HG03135 (cell line): Measurements from ENCODE around the gene HSPB8.

Experiments used
- ATAC-seq: cut with Tn5 transposase; IDR thresholded peaks from one replicate; pipeline ENCODE4 v1.9.1; 2021; ENCODE audit warnings: mild to moderate bottlenecking, moderate library complexity; ENCODE audit not compliant: unreplicated experiment

HSPB8 gene

GRCh38 chr12:119178544-119179334, at the start of gene HSPB8:
TSS of gene HSPB8 (plus strand) at chr12:119178931. CDS start at chr12:119179313, 382 bp downstream.
- ATAC-seq = no peak

GRCh38 chr12:119129827-119130434, 48.8 kb upstream of the HSPB8 start:
- no peak for ATAC-seq

GRCh38 chr12:119130523-119130922, 48.2 kb upstream of the HSPB8 start:
- ATAC-seq = no peak

- ATAC-seq = no peak
Measured at GRCh38 chr12:119134284-119135072, 44.3 kb upstream of the HSPB8 start.

- no peak for ATAC-seq
Measured at GRCh38 chr12:119136811-119137410, 41.8 kb upstream of the HSPB8 start.

GRCh38 chr12:119139448-119139847, 39.3 kb upstream of the HSPB8 start:
- no peak for ATAC-seq

GRCh38 chr12:119145367-119145766, 33.4 kb upstream of the HSPB8 start:
- no peak for ATAC-seq

- ATAC-seq = no peak
Measured at GRCh38 chr12:119147847-119148448, 30.8 kb upstream of the HSPB8 start.

GRCh38 chr12:119149270-119149669, 29.5 kb upstream of the HSPB8 start:
- ATAC-seq = no peak

GRCh38 chr12:119151445-119152026, 27.2 kb upstream of the HSPB8 start:
- no peak for ATAC-seq

- ATAC-seq = no peak
Measured at GRCh38 chr12:119153477-119154434, 25.0 kb upstream of the HSPB8 start.

GRCh38 chr12:119154435-119154818, 24.3 kb upstream of the HSPB8 start:
- no peak for ATAC-seq

- ATAC-seq = no peak
Measured at GRCh38 chr12:119156401-119157044, 22.2 kb upstream of the HSPB8 start.

- no peak for ATAC-seq
Measured at GRCh38 chr12:119157528-119157927, 21.2 kb upstream of the HSPB8 start.

- no peak for ATAC-seq
Measured at GRCh38 chr12:119157978-119158377, 20.8 kb upstream of the HSPB8 start.

- no peak for ATAC-seq
Measured at GRCh38 chr12:119158402-119158801, 20.3 kb upstream of the HSPB8 start.

- ATAC-seq = no peak
Measured at GRCh38 chr12:119159844-119160243, 18.9 kb upstream of the HSPB8 start.

- ATAC-seq = no peak
Measured at GRCh38 chr12:119167902-119168301, 10.8 kb upstream of the HSPB8 start.

- ATAC-seq = no peak
Measured at GRCh38 chr12:119168721-119169120, 10.0 kb upstream of the HSPB8 start.
